ENCODE measurements around the gene ASS1. TPM values are rescaled to one million over a fixed set of nuclear protein-coding genes. Genes with fewer than 3 reads are reported as not detected.

Gene ASS1
- total and polyA plus RNA-seq, 2 donors (not counting 1 experiment from before 2014, with no cell fraction given): 44.7 to 223 TPM

- H3K27ac ChIP-seq (ENCODE audit: insufficient read depth, low read length): no peak overlapping the region
- DNase-seq (ENCODE audit: low read depth in 2 of 2): no peak
- H3K4me3 ChIP-seq (replicated peaks in 1 of 4; ENCODE audit: control extremely low read depth in 1 of 4, insufficient read depth in 1 of 4, low read depth in 3 of 4, low read length in 4 of 4): no peak overlapping the region
- TF ChIP-seq CTCF (conservative IDR thresholded peaks at IDR 0.05 in 1 of 2, IDR thresholded peaks at IDR 0.05 in 1 of 2; ENCODE audit: low read depth in 1 of 2, low read length in 2 of 2) (no peak), EZH2 (IDR thresholded peaks at IDR 0.05; ENCODE audit: low read length, missing control alignments) (no peak)
- H3K4me2 ChIP-seq (ENCODE audit: extremely low read depth, insufficient read depth, low read length): no peak overlapping the region
- H3K4me1 ChIP-seq (ENCODE audit: control insufficient read depth, extremely low read depth, insufficient read depth, low read length): no peaks in the 10 kb centered on the region
- H3K9ac ChIP-seq (ENCODE audit: insufficient read depth, low read length): no peak overlapping the region
- no peak overlapping the region for H2AFZ ChIP-seq (ENCODE audit: low read length)
- H4K20me1 ChIP-seq (ENCODE audit: control insufficient read depth, extremely low read depth, insufficient read depth, low read length): no peaks in the 10 kb centered on the region
- H3K27me3 ChIP-seq (ENCODE audit: control insufficient read depth, insufficient read depth, low read length): no peaks in the 10 kb centered on the region
- H3K9me3 ChIP-seq (ENCODE audit: control insufficient read depth, insufficient read depth, low read depth, low read length): no peaks in the 10 kb centered on the region
- H3K36me3 ChIP-seq (ENCODE audit: control insufficient read depth, insufficient read depth, low read length): no peaks in the 10 kb centered on the region
- no peaks in the 10 kb centered on the region for H3K79me2 ChIP-seq (ENCODE audit: control insufficient read depth, insufficient read depth, low read length)
Observed at GRCh38 chr9:130409246-130409645, 35.5 kb upstream of the ASS1 start.

GRCh38 chr9:130410443-130410842, 34.3 kb upstream of the ASS1 start:
- no peak overlapping the region for H2AFZ ChIP-seq (ENCODE audit: low read length)
- no peaks in the 10 kb centered on the region for H3K9me3 ChIP-seq (ENCODE audit: control insufficient read depth, insufficient read depth, low read depth, low read length)
- H3K4me1 ChIP-seq (ENCODE audit: control insufficient read depth, extremely low read depth, insufficient read depth, low read length): no peaks in the 10 kb centered on the region
- H3K27me3 ChIP-seq (ENCODE audit: control insufficient read depth, insufficient read depth, low read length): no peaks in the 10 kb centered on the region
- no peaks in the 10 kb centered on the region for H3K79me2 ChIP-seq (ENCODE audit: control insufficient read depth, insufficient read depth, low read length)
- H3K4me2 ChIP-seq (ENCODE audit: extremely low read depth, insufficient read depth, low read length): no peak overlapping the region
- no peak overlapping the region for H3K9ac ChIP-seq (ENCODE audit: insufficient read depth, low read length)
- no peak for TF ChIP-seq EZH2 (IDR thresholded peaks at IDR 0.05; ENCODE audit: low read length, missing control alignments)
- no peak for TF ChIP-seq CTCF (conservative IDR thresholded peaks at IDR 0.05 in 1 of 2, IDR thresholded peaks at IDR 0.05 in 1 of 2; ENCODE audit: low read depth in 1 of 2, low read length in 2 of 2)
- H3K36me3 ChIP-seq (ENCODE audit: control insufficient read depth, insufficient read depth, low read length): no peaks in the 10 kb centered on the region
- no peaks in the 10 kb centered on the region for H4K20me1 ChIP-seq (ENCODE audit: control insufficient read depth, extremely low read depth, insufficient read depth, low read length)
- H3K27ac ChIP-seq (ENCODE audit: insufficient read depth, low read length): no peak overlapping the region
- no peak overlapping the region for H3K4me3 ChIP-seq (replicated peaks in 1 of 4; ENCODE audit: control extremely low read depth in 1 of 4, insufficient read depth in 1 of 4, low read depth in 3 of 4, low read length in 4 of 4)
- DNase-seq (ENCODE audit: low read depth in 2 of 2): no peak

- no peak overlapping the region for H3K9ac ChIP-seq (ENCODE audit: insufficient read depth, low read length)
- no peaks in the 10 kb centered on the region for H4K20me1 ChIP-seq (ENCODE audit: control insufficient read depth, extremely low read depth, insufficient read depth, low read length)
- H3K4me1 ChIP-seq (ENCODE audit: control insufficient read depth, extremely low read depth, insufficient read depth, low read length): no peaks in the 10 kb centered on the region
- H3K4me2 ChIP-seq (ENCODE audit: extremely low read depth, insufficient read depth, low read length): no peak overlapping the region
- DNase-seq (ENCODE audit: low read depth in 2 of 2): no peak
- H3K4me3 ChIP-seq (replicated peaks in 1 of 4; ENCODE audit: control extremely low read depth in 1 of 4, insufficient read depth in 1 of 4, low read depth in 3 of 4, low read length in 4 of 4): no peak overlapping the region
- no peaks in the 10 kb centered on the region for H3K36me3 ChIP-seq (ENCODE audit: control insufficient read depth, insufficient read depth, low read length)
- TF ChIP-seq CTCF (conservative IDR thresholded peaks at IDR 0.05 in 1 of 2, IDR thresholded peaks at IDR 0.05 in 1 of 2; ENCODE audit: low read depth in 1 of 2, low read length in 2 of 2) (no peak), EZH2 (IDR thresholded peaks at IDR 0.05; ENCODE audit: low read length, missing control alignments) (no peak)
- H3K27me3 ChIP-seq (ENCODE audit: control insufficient read depth, insufficient read depth, low read length): no peaks in the 10 kb centered on the region
- no peak overlapping the region for H2AFZ ChIP-seq (ENCODE audit: low read length)
- H3K9me3 ChIP-seq (ENCODE audit: control insufficient read depth, insufficient read depth, low read depth, low read length): no peaks in the 10 kb centered on the region
- no peak overlapping the region for H3K27ac ChIP-seq (ENCODE audit: insufficient read depth, low read length)
- H3K79me2 ChIP-seq (ENCODE audit: control insufficient read depth, insufficient read depth, low read length): no peaks in the 10 kb centered on the region
Observed at GRCh38 chr9:130411566-130411915, 33.2 kb upstream of the ASS1 start.

All from fibroblast of lung (primary cell).